Iris pigment epithelial cell (primary cell): ENCODE data around the gene MRPS7.
"Not testable (repeated sequence)": the region's sequence is repeated elsewhere in the genome, so short reads cannot be mapped to it uniquely, and the experiment has no call there.

Experiments
- DNase-seq: peaks from one replicate; pipeline ENCODE4 v3.0.0-alpha.2; 2011; ENCODE audit warnings: low read depth

MRPS7 gene

DNA sequence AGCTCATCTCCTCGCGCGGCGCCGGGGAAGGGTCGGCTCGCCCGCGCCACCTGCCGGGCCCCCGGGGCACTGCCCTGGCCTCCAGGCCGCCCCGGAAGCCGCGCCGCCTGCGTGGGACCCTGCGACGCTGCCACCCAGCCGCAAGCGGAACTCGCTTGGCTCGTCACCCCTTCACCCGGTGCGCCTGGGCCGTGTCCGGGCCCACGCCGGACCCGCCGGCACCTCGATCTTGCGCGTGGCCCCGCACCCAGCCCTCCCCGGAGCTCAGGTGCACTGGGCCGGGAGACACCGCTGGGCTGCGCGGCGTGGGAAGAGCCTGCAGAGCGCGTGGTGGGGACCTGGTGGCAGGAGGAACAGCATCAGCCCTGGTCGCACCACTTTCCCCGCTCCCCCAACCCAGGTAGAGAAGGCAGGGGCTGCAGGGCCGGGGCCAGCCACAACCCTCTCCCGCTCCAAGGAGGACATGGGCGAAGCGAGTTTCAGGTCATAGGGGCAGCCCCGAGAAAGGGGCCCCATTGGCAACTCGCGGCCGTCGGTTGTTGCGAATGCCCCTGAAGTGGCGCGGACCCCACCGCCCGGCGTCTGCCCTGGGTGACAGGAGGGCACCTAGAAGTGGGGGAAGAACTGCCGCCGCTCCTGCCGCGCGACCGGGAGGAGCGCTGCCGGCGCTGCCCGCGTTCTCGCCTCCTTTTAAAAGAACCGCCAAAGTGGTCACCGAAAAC is 9.7 kb downstream of the MRPS7 start:
- DNase-seq: peak; percentile 35

- peak; percentile 16 for DNase-seq
Observed at GRCh38 chr17:75271955-75272847, 10.5 kb downstream of the MRPS7 start.

DNA sequence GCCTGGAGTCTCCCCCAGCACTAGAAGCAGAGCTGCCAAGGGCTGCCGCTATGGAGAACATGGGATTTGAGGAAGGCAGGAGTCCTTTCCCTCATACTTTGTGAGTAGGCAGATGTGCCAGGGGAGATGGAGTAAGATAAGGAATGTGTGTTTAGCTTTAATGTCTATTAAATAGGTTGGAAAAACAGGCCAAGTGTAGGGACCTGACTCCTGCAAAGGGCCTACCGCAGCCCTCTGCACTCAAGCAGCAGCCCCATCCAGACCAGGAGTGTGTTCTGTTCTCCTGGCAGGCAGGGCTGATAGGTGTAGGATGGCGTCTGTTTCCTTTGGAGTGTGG is 11.1 kb downstream of the MRPS7 start:
- DNase-seq: no peak

- peak; percentile 82 for DNase-seq
Observed at GRCh38 chr17:75273977-75274708, 12.5 kb downstream of the MRPS7 start.

GRCh38 chr17:75277664-75278071 is 16.0 kb downstream of the MRPS7 start:
- peak; percentile 30 for DNase-seq

DNA sequence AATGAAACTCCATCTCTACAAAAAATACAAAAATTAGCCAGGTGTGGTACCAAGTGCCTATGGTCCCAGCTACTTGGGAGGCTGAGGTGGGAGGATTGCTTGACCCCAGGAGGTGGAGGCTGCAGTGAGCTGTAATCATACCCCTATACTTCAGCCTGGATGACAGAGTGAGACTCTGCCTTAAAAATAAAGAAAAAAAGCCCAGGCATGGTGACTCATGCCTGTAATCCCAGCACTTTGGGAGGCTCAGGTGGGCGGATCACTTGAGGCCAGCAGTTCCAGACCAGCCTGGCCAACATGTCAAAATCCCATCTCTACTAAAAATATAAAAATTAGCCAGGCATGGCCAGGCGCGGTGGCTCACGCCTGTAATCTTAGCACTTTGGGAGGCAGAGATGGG is 18.5 kb downstream of the MRPS7 start:
- not testable (repeated sequence) for DNase-seq

DNA sequence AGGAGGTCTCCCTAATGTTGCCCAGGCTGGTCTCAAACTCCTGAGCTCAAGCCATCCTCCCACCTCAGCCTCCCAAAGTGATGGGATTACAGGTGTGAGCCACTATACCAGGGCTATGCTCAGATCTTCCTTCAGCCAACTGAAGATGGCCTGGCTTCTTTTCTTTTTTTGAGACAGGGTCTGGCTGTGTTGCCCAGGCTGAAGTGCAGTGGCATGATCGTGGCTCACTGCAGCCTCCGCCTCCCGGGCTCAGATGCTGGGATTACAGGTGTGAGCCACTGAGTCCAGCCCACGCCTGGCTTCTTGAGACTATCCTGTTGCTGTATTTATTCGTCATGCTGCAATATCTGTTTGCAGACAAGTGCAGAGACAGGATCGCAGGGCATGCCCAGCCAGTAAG is 23.4 kb downstream of the MRPS7 start:
- DNase-seq: no peak

GRCh38 chr17:75287221-75287620 is 25.5 kb downstream of the MRPS7 start:
- DNase-seq: no peak

DNA sequence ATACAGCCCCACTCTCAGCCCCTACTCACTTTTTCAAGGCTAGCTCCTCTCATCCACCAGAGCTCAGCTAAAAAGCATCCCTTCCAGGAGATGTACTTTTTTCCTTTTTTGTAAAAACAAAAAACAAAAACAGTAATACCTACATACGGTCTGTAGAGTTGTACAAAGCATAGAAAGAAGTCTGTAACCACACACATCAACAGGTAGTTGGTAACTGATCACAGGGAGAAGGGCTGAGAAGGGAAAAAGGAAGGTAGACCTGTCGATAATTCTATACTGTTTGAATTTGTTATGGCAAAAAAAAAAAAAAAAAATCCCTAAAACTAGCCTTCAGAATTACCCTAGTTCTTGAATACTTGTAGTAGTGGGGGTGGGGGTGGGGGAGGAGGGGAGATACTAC is 26.7 kb downstream of the MRPS7 start:
- DNase-seq: no peak

DNA sequence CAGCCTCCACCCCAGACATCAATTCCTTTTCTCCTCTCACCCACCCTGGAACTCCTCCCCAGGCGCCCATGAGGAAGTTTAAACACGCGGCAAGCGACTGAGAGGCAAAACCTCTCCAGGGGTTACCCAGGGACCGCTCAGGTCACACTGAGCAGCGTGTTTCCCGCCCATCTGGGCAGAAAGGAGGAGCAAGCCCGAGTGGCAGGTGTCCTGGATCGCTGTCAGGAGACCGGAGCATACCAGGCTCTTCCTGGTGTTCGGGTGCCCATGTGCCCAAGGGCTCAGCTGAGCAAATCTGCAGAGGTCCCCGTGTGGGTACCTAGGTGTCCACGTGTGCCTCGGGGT is 27.1 kb downstream of the MRPS7 start:
- DNase-seq: no peak

DNA sequence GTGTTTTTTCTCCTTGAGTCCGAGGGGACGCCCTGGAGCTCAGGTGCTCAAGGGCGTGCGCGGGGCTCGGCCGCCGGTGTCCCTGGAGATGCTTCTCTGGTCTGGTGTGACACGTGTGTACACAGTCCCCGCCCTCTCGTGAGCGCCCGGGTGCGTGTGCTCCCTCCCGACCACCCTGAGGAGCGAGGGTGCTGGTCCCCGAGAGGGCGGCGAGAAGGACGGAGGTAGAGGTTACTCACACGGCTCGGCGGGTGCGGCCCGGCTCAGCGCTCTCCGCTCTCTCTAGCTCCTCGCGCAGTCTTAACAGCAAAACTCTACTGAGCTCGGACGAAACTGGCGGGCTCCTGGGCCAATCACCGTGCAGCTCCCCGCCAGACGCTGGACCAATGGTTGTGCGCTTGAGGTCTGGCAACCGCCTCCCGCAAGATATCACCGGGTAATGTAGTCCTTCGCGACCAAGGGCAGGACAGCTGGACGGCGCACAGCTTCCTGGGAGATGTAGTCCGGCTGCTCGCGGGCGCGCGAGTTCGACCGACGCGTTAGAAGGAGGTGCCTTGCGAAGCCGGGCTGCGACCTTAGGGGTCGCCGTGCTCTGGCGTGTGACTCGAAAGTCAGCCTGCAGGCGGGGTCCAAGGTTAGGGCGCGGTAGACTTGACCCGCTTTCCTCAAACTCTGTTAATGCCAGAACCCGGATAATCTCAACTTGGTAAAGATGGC is 27.6 kb downstream of the MRPS7 start, which contains the start of gene SLC25A19:
TSS of gene SLC25A19 (minus strand) at position 319 of the 717 bp plus-strand sequence. CDS start 2,669 bp downstream, outside the sequence.
- peak; percentile 100 for DNase-seq

- DNase-seq: peak; percentile 66
Observed at GRCh38 chr17:75289832-75290337, 28.2 kb downstream of the MRPS7 start.

DNA sequence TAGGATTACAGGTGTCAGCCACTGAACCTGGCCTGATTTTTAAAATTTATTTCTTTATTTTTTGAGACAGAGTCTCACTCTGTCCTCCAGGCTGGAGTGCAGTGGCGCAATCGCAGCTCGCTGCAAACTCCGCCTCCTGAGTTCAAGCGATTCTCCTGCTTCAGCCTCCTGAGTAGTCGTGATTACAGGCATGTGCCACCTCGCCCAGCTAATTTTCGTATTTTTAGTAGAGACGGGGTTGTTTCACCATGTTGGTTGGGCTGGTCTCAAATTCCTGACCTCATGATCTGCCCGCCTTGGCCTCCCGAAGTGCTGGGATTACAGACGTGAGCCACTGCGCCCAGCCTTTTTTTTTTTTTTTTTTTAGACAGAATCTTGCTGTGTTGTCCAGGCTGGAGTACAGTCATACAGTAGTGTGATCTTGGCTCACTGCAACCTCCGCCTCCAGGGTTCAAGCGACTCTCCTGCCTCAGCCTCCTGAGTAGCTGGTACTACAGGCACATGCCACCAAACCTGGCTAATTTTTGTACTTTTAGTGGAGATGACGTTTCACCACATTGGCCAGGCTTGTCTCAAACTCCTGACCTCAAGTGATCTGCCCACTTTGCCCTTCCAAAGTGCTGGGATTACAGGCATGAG is 31.2 kb downstream of the MRPS7 start:
- not testable (repeated sequence) for DNase-seq

DNA sequence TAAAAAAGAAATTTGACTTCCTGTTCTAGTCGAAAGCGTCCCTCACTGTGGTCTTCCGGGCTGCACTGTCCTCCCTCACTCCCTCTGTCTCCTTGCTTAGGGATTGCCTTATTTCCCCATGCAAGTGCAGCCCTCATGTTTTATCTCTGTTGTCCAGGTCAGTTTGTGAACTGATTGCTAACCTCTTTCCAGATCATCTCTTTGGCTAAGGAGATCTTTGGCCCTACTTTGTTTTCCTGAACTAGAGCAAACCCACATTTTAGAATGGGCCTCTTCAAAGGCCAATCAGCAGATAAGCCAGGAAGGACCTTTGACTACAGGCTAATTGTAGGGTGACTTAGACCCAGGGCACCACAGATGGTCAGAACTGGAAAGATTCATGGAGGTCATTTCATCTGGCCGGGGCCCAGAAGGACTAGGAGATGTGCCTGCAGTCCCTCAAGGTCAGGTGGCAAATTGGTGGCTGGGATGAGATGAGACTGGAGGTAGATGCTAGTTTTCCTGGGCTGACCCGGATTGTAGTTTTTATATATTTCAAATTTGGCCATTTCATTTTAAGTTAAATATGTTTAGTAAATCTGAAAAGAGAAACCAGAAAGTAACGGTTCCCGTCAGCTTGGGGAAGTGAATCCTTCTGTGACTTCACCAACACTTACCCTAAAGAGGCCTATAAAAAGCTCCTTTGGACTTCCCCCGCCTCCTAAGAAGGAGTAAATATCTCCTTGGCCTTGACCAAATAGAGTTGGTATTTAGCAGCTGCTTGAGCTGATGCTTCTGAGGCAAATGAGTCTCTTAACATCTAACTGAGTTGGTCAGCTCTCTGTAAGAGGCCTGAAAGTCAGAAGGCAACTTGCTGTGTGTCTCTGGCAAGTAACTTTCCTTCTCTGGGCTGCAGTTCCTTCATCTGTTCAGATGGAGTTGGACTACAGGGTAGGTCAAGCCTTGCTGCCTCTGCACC is 33.8 kb downstream of the MRPS7 start:
- no peak for DNase-seq

- no peak for DNase-seq
Observed at GRCh38 chr17:75300280-75300679, 38.6 kb downstream of the MRPS7 start.

DNA sequence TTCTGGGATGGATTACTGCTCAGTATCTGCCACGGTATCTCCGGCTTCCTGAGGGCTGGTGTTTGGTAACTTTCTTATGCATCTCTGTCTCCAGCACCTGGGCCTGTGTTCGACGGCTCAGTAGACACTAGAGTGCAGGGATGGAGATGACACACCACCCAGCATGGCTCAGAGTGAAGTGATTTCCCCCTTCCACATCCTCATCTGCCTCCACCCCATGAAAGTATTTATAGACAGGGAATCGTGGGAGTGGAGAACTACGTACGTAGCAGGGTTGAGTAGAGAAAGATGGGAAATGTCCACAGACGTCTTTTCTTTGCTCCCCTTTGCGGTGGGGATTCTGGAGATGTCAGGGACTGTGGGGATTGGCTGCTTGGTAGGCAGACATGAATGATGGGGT is 39.4 kb downstream of the MRPS7 start:
- DNase-seq: no peak

GRCh38 chr17:75301502-75302206 is 40.0 kb downstream of the MRPS7 start:
- DNase-seq: no peak

DNA sequence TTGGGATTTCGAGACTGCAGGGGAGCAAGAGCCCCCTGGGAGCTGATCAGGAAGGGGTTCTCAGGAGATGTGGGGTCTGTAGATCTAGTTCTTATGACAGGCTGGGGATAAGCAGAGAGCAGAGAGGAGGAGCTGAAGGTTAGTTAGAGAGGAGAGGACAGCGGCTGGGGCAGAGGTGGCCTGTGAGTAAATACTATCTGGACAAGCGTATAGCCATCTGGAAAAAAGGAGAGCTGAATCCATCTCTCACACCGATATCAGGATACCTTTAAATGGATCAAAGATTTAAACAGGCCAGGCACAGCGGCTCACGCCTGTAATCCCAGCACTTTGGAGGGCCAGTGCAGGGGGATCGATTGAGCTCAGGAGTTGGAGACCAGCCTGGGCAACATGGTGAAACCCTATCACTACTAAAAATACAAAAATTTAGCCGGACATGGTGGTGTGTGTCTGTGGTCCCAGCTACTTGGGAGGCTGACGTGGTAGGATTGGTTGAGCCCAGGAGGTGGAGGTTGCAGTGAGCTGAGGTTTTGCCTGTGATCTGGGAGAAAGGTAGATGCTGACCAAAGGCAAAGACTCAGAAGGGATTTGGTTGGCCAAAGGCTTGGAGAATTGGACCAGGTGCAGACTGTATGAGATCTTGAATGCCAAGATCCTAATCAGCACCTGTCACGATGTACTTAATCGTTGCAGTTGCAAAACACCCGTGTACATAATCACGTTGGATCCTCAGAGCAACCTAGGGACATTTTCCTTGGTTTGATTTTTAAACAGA is 46.5 kb downstream of the MRPS7 start:
- DNase-seq: no peak
